ENCODE data around the gene PLXDC1.
"Not testable (repeated sequence)": the region's sequence is repeated elsewhere in the genome, so short reads cannot be mapped to it uniquely, and the experiment has no call there.

The PLXDC1 gene

GRCh38 chr17:39045948-39046679, 105.3 kb downstream of the PLXDC1 start:
- H3K4me3 Mint-ChIP-seq: no peak overlapping the region
- H3K36me3 Mint-ChIP-seq (ENCODE audit: low read depth): peaks cover 12% of the 10 kb centered on the region
- H3K27me3 Mint-ChIP-seq (ENCODE audit: low read depth): peaks cover 9% of the 10 kb centered on the region
- H3K27ac Mint-ChIP-seq: no peak overlapping the region
- peaks cover 18% of the 10 kb centered on the region for H3K9me3 Mint-ChIP-seq
- H3K4me1 Mint-ChIP-seq (ENCODE audit: low read depth): no peaks in the 10 kb centered on the region

- Mint-ChIP-seq H3K4me1 (ENCODE audit: low read depth) (no peaks in the 10 kb centered on the region), H3K4me3 (no peak overlapping the region), H3K9me3 (no peaks in the 10 kb centered on the region), H3K27ac (no peak overlapping the region), H3K36me3 (ENCODE audit: low read depth) (no peaks in the 10 kb centered on the region), H3K27me3 (ENCODE audit: low read depth) (peaks cover 50% of the 10 kb centered on the region)
Observed at GRCh38 chr17:39036009-39036408, 115.4 kb downstream of the PLXDC1 start.

GRCh38 chr17:39035578-39035977, 115.9 kb downstream of the PLXDC1 start:
- H3K4me1 Mint-ChIP-seq (ENCODE audit: low read depth); H3K9me3 Mint-ChIP-seq; H3K36me3 Mint-ChIP-seq (ENCODE audit: low read depth); H3K27ac Mint-ChIP-seq; H3K4me3 Mint-ChIP-seq: not testable (repeated sequence)
- peaks cover 49% of the 10 kb centered on the region for H3K27me3 Mint-ChIP-seq (ENCODE audit: low read depth)

GRCh38 chr17:39028690-39029089, 122.7 kb downstream of the PLXDC1 start:
- Mint-ChIP-seq H3K4me3 (no peak overlapping the region), H3K27me3 (ENCODE audit: low read depth) (peaks cover 47% of the 10 kb centered on the region), H3K4me1 (ENCODE audit: low read depth) (peaks cover 2% of the 10 kb centered on the region), H3K27ac (no peak overlapping the region), H3K36me3 (ENCODE audit: low read depth) (no peaks in the 10 kb centered on the region), H3K9me3 (no peaks in the 10 kb centered on the region)

- Mint-ChIP-seq H3K4me3 (no peak overlapping the region), H3K4me1 (ENCODE audit: low read depth) (peaks cover 2% of the 10 kb centered on the region), H3K27me3 (ENCODE audit: low read depth) (peaks cover 38% of the 10 kb centered on the region), H3K9me3 (no peaks in the 10 kb centered on the region), H3K27ac (no peak overlapping the region), H3K36me3 (ENCODE audit: low read depth) (no peaks in the 10 kb centered on the region)
Observed at GRCh38 chr17:39027455-39028035, 123.9 kb downstream of the PLXDC1 start.

GRCh38 chr17:39026980-39027451, 124.4 kb downstream of the PLXDC1 start:
- no peak overlapping the region for H3K27ac Mint-ChIP-seq
- no peaks in the 10 kb centered on the region for H3K36me3 Mint-ChIP-seq (ENCODE audit: low read depth)
- no peak overlapping the region for H3K4me3 Mint-ChIP-seq
- peaks cover 34% of the 10 kb centered on the region for H3K27me3 Mint-ChIP-seq (ENCODE audit: low read depth)
- H3K9me3 Mint-ChIP-seq: no peaks in the 10 kb centered on the region
- peaks cover 2% of the 10 kb centered on the region for H3K4me1 Mint-ChIP-seq (ENCODE audit: low read depth)

GRCh38 chr17:39026346-39026745, 125.1 kb downstream of the PLXDC1 start:
- not testable (repeated sequence) for H3K4me3 Mint-ChIP-seq; H3K36me3 Mint-ChIP-seq (ENCODE audit: low read depth); H3K4me1 Mint-ChIP-seq (ENCODE audit: low read depth); H3K9me3 Mint-ChIP-seq; H3K27ac Mint-ChIP-seq
- H3K27me3 Mint-ChIP-seq (ENCODE audit: low read depth): peaks cover 32% of the 10 kb centered on the region

GRCh38 chr17:39022924-39023323, 128.5 kb downstream of the PLXDC1 start:
- Mint-ChIP-seq H3K27me3 (ENCODE audit: low read depth) (peaks cover 25% of the 10 kb centered on the region), H3K9me3 (no peaks in the 10 kb centered on the region), H3K4me3 (no peak overlapping the region), H3K4me1 (ENCODE audit: low read depth) (peaks cover 13% of the 10 kb centered on the region), H3K36me3 (ENCODE audit: low read depth) (no peaks in the 10 kb centered on the region), H3K27ac (no peak overlapping the region)

- H3K27me3 Mint-ChIP-seq (ENCODE audit: low read depth); H3K4me3 Mint-ChIP-seq; H3K9me3 Mint-ChIP-seq; H3K27ac Mint-ChIP-seq; H3K36me3 Mint-ChIP-seq (ENCODE audit: low read depth): not testable (repeated sequence)
- H3K4me1 Mint-ChIP-seq (ENCODE audit: low read depth): peaks cover 25% of the 10 kb centered on the region
Observed at GRCh38 chr17:39020037-39020436, 131.4 kb downstream of the PLXDC1 start.

GRCh38 chr17:39018267-39019134, 132.9 kb downstream of the PLXDC1 start:
- H3K4me3 Mint-ChIP-seq: peak overlapping the region; percentile 6
- H3K9me3 Mint-ChIP-seq: no peaks in the 10 kb centered on the region
- peaks cover 25% of the 10 kb centered on the region for H3K4me1 Mint-ChIP-seq (ENCODE audit: low read depth)
- H3K36me3 Mint-ChIP-seq (ENCODE audit: low read depth): no peaks in the 10 kb centered on the region
- peak overlapping the region; percentile 69 for H3K27ac Mint-ChIP-seq
- no peaks in the 10 kb centered on the region for H3K27me3 Mint-ChIP-seq (ENCODE audit: low read depth)

GRCh38 chr17:39016193-39017153, 135.0 kb downstream of the PLXDC1 start:
- Mint-ChIP-seq H3K27me3 (ENCODE audit: low read depth) (no peaks in the 10 kb centered on the region), H3K4me1 (ENCODE audit: low read depth) (peaks cover 25% of the 10 kb centered on the region), H3K36me3 (ENCODE audit: low read depth) (no peaks in the 10 kb centered on the region), H3K27ac (peak overlapping the region; percentile 72), H3K4me3 (no peak overlapping the region), H3K9me3 (no peaks in the 10 kb centered on the region)

GRCh38 chr17:39015546-39015935, 135.9 kb downstream of the PLXDC1 start:
- H3K4me3 Mint-ChIP-seq: no peak overlapping the region
- H3K27ac Mint-ChIP-seq: no peak overlapping the region
- no peaks in the 10 kb centered on the region for H3K36me3 Mint-ChIP-seq (ENCODE audit: low read depth)
- H3K27me3 Mint-ChIP-seq (ENCODE audit: low read depth): no peaks in the 10 kb centered on the region
- H3K4me1 Mint-ChIP-seq (ENCODE audit: low read depth): peaks cover 25% of the 10 kb centered on the region
- no peaks in the 10 kb centered on the region for H3K9me3 Mint-ChIP-seq

- no peaks in the 10 kb centered on the region for H3K27me3 Mint-ChIP-seq (ENCODE audit: low read depth)
- no peaks in the 10 kb centered on the region for H3K36me3 Mint-ChIP-seq (ENCODE audit: low read depth)
- H3K27ac Mint-ChIP-seq: no peak overlapping the region
- no peaks in the 10 kb centered on the region for H3K9me3 Mint-ChIP-seq
- peaks cover 25% of the 10 kb centered on the region for H3K4me1 Mint-ChIP-seq (ENCODE audit: low read depth)
- no peak overlapping the region for H3K4me3 Mint-ChIP-seq
Observed at GRCh38 chr17:39014795-39015545, 136.5 kb downstream of the PLXDC1 start.

Measured in T-helper 1 cell treated with Interleukin-12 subunit alpha and Interleukin-12 subunit beta and Interleukin-4 antibody, amounts not matched to agents 30 μg/mL and 1 μg/mL, for 36 hours (primary cell).